CD4-positive, alpha-beta T cell treated with Interleukin-4 for 4 hours (primary cell): ENCODE results near the gene ROBO1.

Experiments used
- DNase-seq: peaks from one replicate; pipeline ENCODE4 v3.0.0-alpha.2; 2020

Gene ROBO1

GRCh38 chr3:79148786-79149185 lies 619.0 kb downstream of the ROBO1 start:
- DNase-seq: no peak

GRCh38 chr3:79146024-79146423 lies 621.8 kb downstream of the ROBO1 start:
- no peak for DNase-seq

- no peak for DNase-seq
Observed at GRCh38 chr3:79140708-79141107, 627.1 kb downstream of the ROBO1 start.

- no peak for DNase-seq
Observed at GRCh38 chr3:79139395-79140068, 628.3 kb downstream of the ROBO1 start.

GRCh38 chr3:79125313-79125984 lies 642.3 kb downstream of the ROBO1 start:
- DNase-seq: no peak

GRCh38 chr3:79115458-79115857 lies 652.3 kb downstream of the ROBO1 start:
- DNase-seq: no peak

GRCh38 chr3:79113876-79114275 lies 653.9 kb downstream of the ROBO1 start:
- no peak for DNase-seq

GRCh38 chr3:79111375-79112052 lies 656.3 kb downstream of the ROBO1 start:
- no peak for DNase-seq

GRCh38 chr3:79109754-79110153 lies 658.0 kb downstream of the ROBO1 start:
- DNase-seq: no peak

- DNase-seq: no peak
Observed at GRCh38 chr3:79103307-79103706, 664.5 kb downstream of the ROBO1 start.

- DNase-seq: no peak
Observed at GRCh38 chr3:79097964-79098660, 669.7 kb downstream of the ROBO1 start.

- no peak for DNase-seq
Observed at GRCh38 chr3:79094654-79095053, 673.1 kb downstream of the ROBO1 start.

GRCh38 chr3:79086514-79086913 lies 681.3 kb downstream of the ROBO1 start:
- DNase-seq: peak; percentile 1

GRCh38 chr3:79085171-79085570 lies 682.6 kb downstream of the ROBO1 start:
- DNase-seq: no peak

- no peak for DNase-seq
Observed at GRCh38 chr3:79081335-79081734, 686.5 kb downstream of the ROBO1 start.

- no peak for DNase-seq
Observed at GRCh38 chr3:79074558-79074957, 693.2 kb downstream of the ROBO1 start.

GRCh38 chr3:79067734-79068133 lies 700.1 kb downstream of the ROBO1 start:
- no peak for DNase-seq

- no peak for DNase-seq
Observed at GRCh38 chr3:79066481-79066880, 701.3 kb downstream of the ROBO1 start.

GRCh38 chr3:79063624-79064023 lies 704.2 kb downstream of the ROBO1 start:
- DNase-seq: no peak

- no peak for DNase-seq
Observed at GRCh38 chr3:79057756-79058155, 710.0 kb downstream of the ROBO1 start.

GRCh38 chr3:79056498-79056897 lies 711.3 kb downstream of the ROBO1 start:
- DNase-seq: no peak

- DNase-seq: peak; percentile 0
Observed at GRCh38 chr3:79052054-79052681, 715.6 kb downstream of the ROBO1 start.

GRCh38 chr3:79047581-79047980 lies 720.2 kb downstream of the ROBO1 start:
- DNase-seq: no peak
